Activated T-cell treated with anti-CD3 and anti-CD28 coated beads, Interleukin-2, amount 50 U/mL, for 4 hours (primary cell): ENCODE results near the gene MSX2. TPM values are rescaled to one million over a fixed set of nuclear protein-coding genes. Genes with fewer than 3 reads are reported as not detected.

ENCODE experiments used
- ATAC-seq, 2 donors: fragments of 200-7000 bp; cut with Tn5 transposase; one replicate each; pipeline ENCODE4 v1.10.0; 2021
- DNase-seq: peaks from one replicate; pipeline ENCODE4 v3.0.0-alpha.2; 2020
- H3K27me3 Mint-ChIP-seq: one replicate; pipeline ENCODE4 v1.8.0; 2021; ENCODE audit warnings: low read depth, mixed read lengths
- H3K36me3 Mint-ChIP-seq: one replicate; pipeline ENCODE4 v1.8.0; 2022; ENCODE audit warnings: mixed read lengths; ENCODE audit not compliant: insufficient read depth
- H3K4me1 Mint-ChIP-seq: one replicate; pipeline ENCODE4 v1.8.0; 2021; ENCODE audit warnings: low read depth, mixed read lengths
- H3K4me3 Mint-ChIP-seq: one replicate; pipeline ENCODE4 v1.8.0; 2021; ENCODE audit warnings: mild to moderate bottlenecking, moderate library complexity, mixed read lengths
- H3K9me3 Mint-ChIP-seq: one replicate; pipeline ENCODE4 v1.8.0; 2021; ENCODE audit warnings: mixed read lengths
- total RNA-seq, 3 donors: library from RNA; stranded (reverse); gene quantifications; one replicate each; pipeline ENCODE4 v1.2.1, GENCODE V29; 2021

MSX2 gene
- total RNA-seq, 3 donors from 2014 or later, result 0.08 to 0.33 (median 0.18) TPM

DNA sequence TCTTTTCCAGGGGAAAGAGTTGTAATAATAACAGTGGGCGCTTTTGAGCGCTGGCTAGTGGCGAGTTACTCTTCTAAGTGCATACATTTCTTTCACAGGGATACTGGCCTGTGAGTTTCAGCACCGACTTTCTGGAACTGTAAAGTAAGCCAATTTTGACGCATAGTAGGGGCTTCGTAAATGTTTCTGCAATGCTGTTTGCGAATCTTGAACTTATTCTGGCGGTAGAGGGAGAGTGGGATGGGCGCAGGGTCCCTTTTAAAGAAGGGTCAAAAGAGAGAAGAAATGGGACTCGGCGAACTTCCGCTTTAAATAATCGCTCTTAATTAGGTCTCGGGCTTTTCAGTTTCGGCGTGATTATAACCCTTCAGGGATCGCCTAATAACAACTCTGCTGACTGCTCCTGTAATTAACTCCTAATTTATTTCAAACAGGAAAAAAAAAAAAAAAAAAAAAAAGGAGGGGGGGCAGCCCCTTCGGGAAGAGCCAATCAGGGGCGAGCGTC lies 351 bp upstream of the MSX2 start:
- Mint-ChIP-seq H3K36me3 (no peaks in the 10 kb centered on the region), H3K4me3 (peak overlapping the region; percentile 26), H3K4me1 (peaks cover 8% of the 10 kb centered on the region), H3K9me3 (no peaks in the 10 kb centered on the region), H3K27me3 (peaks cover 85% of the 10 kb centered on the region)
- DNase-seq, result no peak
- no peak for ATAC-seq

DNA sequence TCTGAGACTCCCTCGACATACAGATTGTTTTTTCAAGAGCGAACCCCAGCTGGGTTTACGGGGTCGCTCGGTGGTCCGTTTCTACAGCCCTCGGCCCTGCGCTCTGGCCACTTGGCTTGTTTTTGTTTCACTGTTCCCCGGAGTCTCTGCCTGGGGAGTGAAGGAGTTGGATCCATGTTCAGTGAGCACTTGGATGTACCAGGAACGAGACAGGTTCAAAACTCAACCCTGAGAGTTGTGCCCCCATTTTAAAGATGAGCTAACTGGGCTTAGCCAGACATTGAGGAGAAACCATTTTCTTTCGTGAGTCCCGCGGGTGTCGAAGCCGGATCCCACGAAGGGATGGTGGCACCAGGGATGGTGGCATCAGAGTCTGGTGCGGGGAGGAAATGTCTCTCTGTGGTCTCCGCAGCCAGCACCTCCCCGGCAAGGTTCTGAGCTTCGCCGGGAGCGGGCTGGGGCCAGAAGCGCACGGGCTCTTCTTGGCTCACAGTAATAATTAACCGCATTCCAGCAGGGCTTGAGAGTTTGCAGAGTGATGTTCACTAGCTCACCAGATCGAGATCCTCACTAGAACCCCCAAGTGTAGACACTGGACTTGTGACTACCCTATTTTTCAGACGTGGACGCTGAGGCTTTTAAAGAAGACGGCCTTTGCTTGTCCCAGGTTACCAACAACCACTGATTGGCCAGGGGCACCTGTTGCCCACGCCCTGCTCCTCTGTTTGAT lies 1.0 kb downstream of the MSX2 start:
- H3K36me3 Mint-ChIP-seq, result no peaks in the 10 kb centered on the region
- no peaks in the 10 kb centered on the region for H3K9me3 Mint-ChIP-seq
- H3K4me1 Mint-ChIP-seq, result peaks cover 8% of the 10 kb centered on the region
- H3K4me3 Mint-ChIP-seq, result no peak overlapping the region
- H3K27me3 Mint-ChIP-seq, result peaks cover 82% of the 10 kb centered on the region
- no peak for DNase-seq
- ATAC-seq, result no peak

DNA sequence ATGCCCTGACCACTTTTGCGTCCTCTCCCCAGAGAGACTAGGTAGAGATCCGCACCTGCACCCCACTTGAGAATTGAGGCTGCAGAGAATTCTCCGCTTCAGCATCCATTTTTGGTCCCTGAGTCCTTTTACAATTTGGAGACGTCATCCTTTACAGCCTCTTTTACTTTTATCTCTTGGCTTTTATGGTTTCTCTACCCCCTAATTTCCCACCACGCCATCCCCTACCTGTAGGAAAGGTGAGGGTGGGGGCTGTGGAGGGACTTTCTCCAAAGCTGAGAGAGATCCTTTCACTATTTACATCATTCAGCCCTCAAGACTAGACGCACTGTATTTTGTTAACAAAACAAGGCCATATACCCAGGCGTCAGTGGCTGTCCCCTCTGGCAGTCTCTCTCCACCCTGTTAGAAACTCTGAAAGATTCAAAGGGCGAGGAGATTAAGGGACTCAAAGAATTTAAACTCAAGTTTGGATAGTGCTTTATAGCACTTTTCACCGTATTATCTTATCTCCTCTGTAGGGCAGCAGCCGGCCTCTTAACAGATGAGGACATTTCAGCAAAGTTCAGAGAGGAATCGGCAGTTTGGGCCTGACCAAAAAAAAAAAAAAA lies 1.7 kb downstream of the MSX2 start:
- no peak overlapping the region for H3K4me3 Mint-ChIP-seq
- ATAC-seq, result no peak
- no peaks in the 10 kb centered on the region for H3K36me3 Mint-ChIP-seq
- no peak for DNase-seq
- peaks cover 85% of the 10 kb centered on the region for H3K27me3 Mint-ChIP-seq
- H3K4me1 Mint-ChIP-seq, result peaks cover 8% of the 10 kb centered on the region
- no peaks in the 10 kb centered on the region for H3K9me3 Mint-ChIP-seq

- Mint-ChIP-seq H3K4me3 (no peak overlapping the region), H3K36me3 (no peaks in the 10 kb centered on the region), H3K9me3 (no peaks in the 10 kb centered on the region), H3K27me3 (peaks cover 86% of the 10 kb centered on the region), H3K4me1 (peaks cover 8% of the 10 kb centered on the region)
- ATAC-seq (no peak), DNase-seq (no peak)
Measured at GRCh38 chr5:174726916-174727793, 2.8 kb downstream of the MSX2 start.

DNA sequence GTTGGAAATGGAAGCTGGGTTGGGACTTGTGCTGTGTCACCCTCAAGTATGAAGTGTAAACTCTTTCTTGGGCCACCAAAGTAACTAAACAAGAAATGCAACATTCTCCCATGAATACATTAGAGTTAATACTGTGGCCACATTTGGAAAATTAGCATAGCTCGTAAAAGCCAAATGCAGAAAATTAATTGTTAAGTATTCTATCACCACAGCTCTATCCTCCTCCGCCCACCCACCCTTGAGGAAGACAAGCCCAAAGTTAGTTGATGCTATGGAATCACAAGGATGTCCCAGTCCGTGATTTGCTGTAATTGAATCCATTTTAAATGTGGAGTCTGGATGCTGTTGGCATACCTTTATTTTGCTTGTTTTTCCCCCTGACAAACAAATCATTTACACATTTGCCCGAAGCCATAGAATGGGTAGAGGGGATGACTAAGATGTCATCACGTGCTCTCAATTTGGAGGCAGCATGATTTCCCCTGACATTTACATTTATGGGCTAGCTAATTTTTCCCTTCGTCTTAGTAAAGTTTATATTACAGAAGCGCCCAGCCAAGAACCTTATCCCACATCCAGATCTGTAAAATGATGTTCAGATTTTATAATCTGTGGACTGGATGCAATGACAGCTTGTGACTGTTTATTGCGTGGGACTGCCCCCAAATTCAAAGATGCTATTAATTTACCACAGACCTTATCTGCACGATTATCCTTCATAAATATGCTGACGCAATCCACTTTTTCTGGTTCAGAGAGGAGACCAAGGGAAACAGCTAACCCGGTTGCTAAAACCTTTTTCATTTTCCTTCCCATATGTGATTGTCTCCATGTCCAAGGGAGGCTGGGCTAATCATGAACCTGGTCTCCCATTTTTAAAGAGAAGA lies 3.7 kb downstream of the MSX2 start:
- DNase-seq, result no peak
- H3K4me1 Mint-ChIP-seq, result peaks cover 8% of the 10 kb centered on the region
- no peaks in the 10 kb centered on the region for H3K9me3 Mint-ChIP-seq
- H3K36me3 Mint-ChIP-seq, result no peaks in the 10 kb centered on the region
- H3K27me3 Mint-ChIP-seq, result peaks cover 87% of the 10 kb centered on the region
- H3K4me3 Mint-ChIP-seq, result no peak overlapping the region
- no peak for ATAC-seq

DNA sequence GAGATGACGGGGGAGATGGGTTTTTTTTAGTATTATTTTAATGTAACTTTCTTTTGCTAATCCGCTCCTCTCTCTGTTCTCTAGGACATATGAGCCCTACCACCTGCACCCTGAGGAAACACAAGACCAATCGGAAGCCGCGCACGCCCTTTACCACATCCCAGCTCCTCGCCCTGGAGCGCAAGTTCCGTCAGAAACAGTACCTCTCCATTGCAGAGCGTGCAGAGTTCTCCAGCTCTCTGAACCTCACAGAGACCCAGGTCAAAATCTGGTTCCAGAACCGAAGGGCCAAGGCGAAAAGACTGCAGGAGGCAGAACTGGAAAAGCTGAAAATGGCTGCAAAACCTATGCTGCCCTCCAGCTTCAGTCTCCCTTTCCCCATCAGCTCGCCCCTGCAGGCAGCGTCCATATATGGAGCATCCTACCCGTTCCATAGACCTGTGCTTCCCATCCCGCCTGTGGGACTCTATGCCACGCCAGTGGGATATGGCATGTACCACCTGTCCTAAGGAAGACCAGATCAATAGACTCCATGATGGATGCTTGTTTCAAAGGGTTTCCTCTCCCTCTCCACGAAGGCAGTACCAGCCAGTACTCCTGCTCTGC lies 4.8 kb downstream of the MSX2 start:
- Mint-ChIP-seq H3K9me3 (no peaks in the 10 kb centered on the region), H3K4me3 (no peak overlapping the region), H3K36me3 (no peaks in the 10 kb centered on the region), H3K4me1 (peaks cover 2% of the 10 kb centered on the region), H3K27me3 (peaks cover 87% of the 10 kb centered on the region)
- ATAC-seq, result no peak
- DNase-seq, result no peak

DNA sequence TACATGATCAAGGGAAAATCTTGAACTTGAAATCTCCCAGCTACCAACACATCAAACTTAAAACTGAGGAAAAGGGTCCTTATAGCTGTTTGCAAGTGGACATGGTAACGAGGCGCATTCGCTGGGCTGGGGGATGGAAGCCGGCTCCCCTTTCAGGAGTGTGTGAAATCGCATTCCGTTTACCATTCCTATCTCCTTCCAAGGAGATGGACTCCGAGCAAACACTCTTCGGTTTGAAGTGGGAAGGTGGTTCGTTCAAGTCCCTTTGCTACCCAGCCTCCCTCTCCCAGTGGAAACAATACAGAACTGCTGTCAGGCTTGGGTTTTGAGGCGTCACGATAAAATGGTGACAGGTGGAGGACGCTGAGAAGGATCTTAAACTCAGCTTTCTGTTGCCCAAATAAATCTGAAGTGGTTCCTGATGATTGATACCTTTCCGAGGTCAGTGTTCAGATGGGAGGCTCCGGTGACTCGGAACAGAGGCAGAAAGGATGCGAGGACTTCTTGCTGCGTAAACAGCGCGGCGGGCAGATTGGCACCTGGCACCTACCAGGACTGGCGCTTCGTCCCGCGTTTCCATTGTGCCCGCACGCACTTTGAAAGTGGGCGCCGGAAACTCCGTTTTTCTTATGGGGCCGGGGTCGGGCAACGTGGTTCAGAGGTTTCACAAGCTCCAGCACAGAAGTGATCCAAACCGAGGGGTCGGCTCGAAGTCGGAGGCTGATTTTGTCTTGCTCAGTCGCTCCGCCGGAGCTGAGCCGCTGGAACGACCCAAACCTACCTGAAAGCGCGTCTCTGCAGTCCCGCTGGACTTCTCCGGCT lies 7.0 kb downstream of the MSX2 start:
- no peaks in the 10 kb centered on the region for H3K9me3 Mint-ChIP-seq
- no peaks in the 10 kb centered on the region for H3K4me1 Mint-ChIP-seq
- H3K36me3 Mint-ChIP-seq, result no peaks in the 10 kb centered on the region
- no peak overlapping the region for H3K4me3 Mint-ChIP-seq
- DNase-seq, result no peak
- peaks cover 91% of the 10 kb centered on the region for H3K27me3 Mint-ChIP-seq
- no peak for ATAC-seq

GRCh38 chr5:174732036-174733020 lies 7.9 kb downstream of the MSX2 start:
- Mint-ChIP-seq H3K9me3 (no peaks in the 10 kb centered on the region), H3K4me3 (no peak overlapping the region), H3K27me3 (peaks cover 92% of the 10 kb centered on the region), H3K36me3 (no peaks in the 10 kb centered on the region), H3K4me1 (no peaks in the 10 kb centered on the region)
- DNase-seq (no peak), ATAC-seq (no peak)

- Mint-ChIP-seq H3K36me3 (no peaks in the 10 kb centered on the region), H3K4me1 (no peaks in the 10 kb centered on the region), H3K9me3 (no peaks in the 10 kb centered on the region), H3K27me3 (peaks cover 91% of the 10 kb centered on the region), H3K4me3 (no peak overlapping the region)
- no peak for ATAC-seq
- DNase-seq, result no peak
Measured at GRCh38 chr5:174733091-174733690, 8.8 kb downstream of the MSX2 start.

DNA sequence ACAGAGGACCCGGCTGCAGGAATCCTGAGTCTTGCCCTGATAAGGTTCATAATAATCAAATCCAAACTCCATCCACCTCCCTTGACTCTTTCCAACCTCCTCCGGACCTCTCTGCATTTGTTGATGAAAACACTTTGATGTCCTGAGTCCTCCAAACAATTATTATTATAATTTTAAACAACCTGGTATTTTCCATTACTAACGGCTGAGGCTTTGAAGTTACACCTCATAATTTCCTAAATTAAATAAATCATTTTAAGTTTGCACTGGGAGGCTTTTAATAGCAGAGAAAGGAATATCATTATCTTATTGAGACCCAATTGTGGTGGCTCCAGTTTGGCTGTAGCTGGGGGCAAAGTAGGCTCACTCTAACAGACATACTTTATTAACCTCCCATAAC lies 9.5 kb downstream of the MSX2 start:
- peaks cover 88% of the 10 kb centered on the region for H3K27me3 Mint-ChIP-seq

GRCh38 chr5:174734571-174735497 lies 10.5 kb downstream of the MSX2 start:
- H3K4me3 Mint-ChIP-seq, result no peak overlapping the region
- no peaks in the 10 kb centered on the region for H3K9me3 Mint-ChIP-seq
- no peaks in the 10 kb centered on the region for H3K4me1 Mint-ChIP-seq
- H3K27me3 Mint-ChIP-seq, result peaks cover 86% of the 10 kb centered on the region
- no peaks in the 10 kb centered on the region for H3K36me3 Mint-ChIP-seq
- ATAC-seq, result no peak
- DNase-seq, result no peak

More for the DNA sequence above, 9.5 kb downstream of the MSX2 start:
- DNase-seq, result no peak
- Mint-ChIP-seq H3K9me3 (no peaks in the 10 kb centered on the region), H3K4me1 (no peaks in the 10 kb centered on the region), H3K36me3 (no peaks in the 10 kb centered on the region), H3K4me3 (no peak overlapping the region)
- no peak for ATAC-seq
